Breast epithelium (tissue), 4 donors: ENCODE data around the gene TEC. TPM values are rescaled to one million over a fixed set of nuclear protein-coding genes. Genes with fewer than 3 reads are reported as not detected.

ENCODE experiments used
- DNase-seq, 2 donors: peaks; one replicate each; pipeline ENCODE4 v3.0.0-alpha.2; 2019; ENCODE audit warnings: low spot score in 2 of 2
- H3K27ac ChIP-seq, 2 donors: fragments of 200-600 bp; sonication (generic) in 1 of 2; one replicate each; pipeline ENCODE4 v1.5.1; 2016 to 2019; ENCODE audit warnings: mild to moderate bottlenecking in 1 of 2
- H3K27me3 ChIP-seq, 2 donors: fragments of 200-600 bp; sonication (generic) in 1 of 2; one replicate each; pipeline versions ENCODE4 v1.5.1 to v1.6.0; 2017 to 2019; ENCODE audit warnings: control low read depth in 1 of 2, mild to moderate bottlenecking in 1 of 2
- H3K36me3 ChIP-seq: fragments of 200-600 bp; one replicate; pipeline ENCODE4 v1.5.1; 2019
- H3K4me1 ChIP-seq, 2 donors: fragments of 200-600 bp; sonication (generic); one replicate each; pipeline ENCODE4 v1.5.1; 2016 to 2019; ENCODE audit warnings: control low read depth in 1 of 2
- H3K4me3 ChIP-seq, 3 donors: fragments of 200-600 bp; sonication (generic); 1 replicate in 2 of 3; 2 replicates in 1 of 3; pipeline ENCODE4 v1.5.1; 2016 to 2019; ENCODE audit warnings: mild to moderate bottlenecking in 3 of 3, moderate library complexity in 2 of 3
- H3K9me3 ChIP-seq, 2 donors: fragments of 200-600 bp; sonication (generic) in 1 of 2; one replicate each; pipeline ENCODE4 v1.5.1; 2016 to 2019; ENCODE audit warnings: control low read depth in 1 of 2
- POLR2A ChIP-seq: fragments of 450-650 bp; IDR thresholded peaks from one replicate; pipeline ENCODE4 v1.6.1; 2016; ENCODE audit warnings: antibody characterized with exemption, mild to moderate bottlenecking, moderate library complexity
- POLR2AphosphoS5 ChIP-seq, 3 donors: sonication (generic); formaldehyde crosslinking; IDR thresholded peaks; one replicate each; pipeline ENCODE4 v1.6.1; 2017; ENCODE audit warnings: antibody characterized with exemption in 3 of 3
- intact Hi-C: fragments of 100-400 bp; cut with DNase I; formaldehyde crosslinking; loops from one replicate; pipeline ENCODE4 v1.15.1; 2023; ENCODE audit warnings: low total_unique reads
- total RNA-seq, 3 donors: library from RNA; depleted of rRNA; stranded (reverse); fragments of >200 nt; gene quantifications; one replicate each; pipeline ENCODE4 v1.1.0, GENCODE V29; 2016
- TF ChIP-seq, protein P1 (sequence below), 3 donors: fragments of 450-650 bp; IDR thresholded peaks; one replicate each; pipeline ENCODE4 v1.5.1; 2016 to 2017; ENCODE audit warnings: antibody characterized with exemption in 3 of 3, mild to moderate bottlenecking in 3 of 3, moderate library complexity in 3 of 3

TEC gene
- total RNA-seq, 3 donors from 2014 or later: 2.9 to 5.4 (median 5.1) TPM

GRCh38 chr4:48131736-48132135 lies 137.9 kb downstream of the TEC start:
- TF ChIP-seq, protein P1, sequence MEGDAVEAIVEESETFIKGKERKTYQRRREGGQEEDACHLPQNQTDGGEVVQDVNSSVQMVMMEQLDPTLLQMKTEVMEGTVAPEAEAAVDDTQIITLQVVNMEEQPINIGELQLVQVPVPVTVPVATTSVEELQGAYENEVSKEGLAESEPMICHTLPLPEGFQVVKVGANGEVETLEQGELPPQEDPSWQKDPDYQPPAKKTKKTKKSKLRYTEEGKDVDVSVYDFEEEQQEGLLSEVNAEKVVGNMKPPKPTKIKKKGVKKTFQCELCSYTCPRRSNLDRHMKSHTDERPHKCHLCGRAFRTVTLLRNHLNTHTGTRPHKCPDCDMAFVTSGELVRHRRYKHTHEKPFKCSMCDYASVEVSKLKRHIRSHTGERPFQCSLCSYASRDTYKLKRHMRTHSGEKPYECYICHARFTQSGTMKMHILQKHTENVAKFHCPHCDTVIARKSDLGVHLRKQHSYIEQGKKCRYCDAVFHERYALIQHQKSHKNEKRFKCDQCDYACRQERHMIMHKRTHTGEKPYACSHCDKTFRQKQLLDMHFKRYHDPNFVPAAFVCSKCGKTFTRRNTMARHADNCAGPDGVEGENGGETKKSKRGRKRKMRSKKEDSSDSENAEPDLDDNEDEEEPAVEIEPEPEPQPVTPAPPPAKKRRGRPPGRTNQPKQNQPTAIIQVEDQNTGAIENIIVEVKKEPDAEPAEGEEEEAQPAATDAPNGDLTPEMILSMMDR (IDR thresholded peaks at IDR 0.05): no peak
- TF ChIP-seq POLR2A: no peak
- H3K36me3 ChIP-seq: no peaks in the 10 kb centered on the region
- no peak for DNase-seq
- H3K27me3 ChIP-seq: no peaks in the 10 kb centered on the region
- H3K4me3 ChIP-seq: no peak overlapping the region
- H3K27ac ChIP-seq: no peak overlapping the region
- H3K4me1 ChIP-seq: peaks cover 0 to 6% of the 10 kb centered on the region in 2 donors
- H3K9me3 ChIP-seq: no peaks in the 10 kb centered on the region
- intact Hi-C loops: no loop called here

DNA sequence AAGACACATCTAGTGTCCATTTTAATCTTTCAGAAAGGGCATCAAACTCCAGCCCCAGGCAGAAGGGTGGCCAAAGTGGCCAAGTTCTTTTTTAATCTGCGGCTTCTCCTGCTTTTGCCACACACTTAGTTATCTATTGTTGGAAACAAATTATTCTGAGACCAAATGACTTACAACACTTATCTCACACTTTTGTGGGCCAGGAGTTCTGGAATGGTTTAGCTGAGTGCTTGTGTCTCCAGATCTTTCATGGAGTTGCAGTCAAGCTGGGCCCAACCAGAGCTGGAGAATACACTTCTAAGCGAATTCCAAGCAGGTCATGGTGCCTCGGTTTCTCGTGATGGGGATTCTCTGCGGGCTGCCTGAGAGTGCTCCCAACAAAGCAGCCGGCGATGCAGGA lies 139.5 kb downstream of the TEC start:
- no peak for DNase-seq
- intact Hi-C loops: no loop called here
- Histone ChIP-seq H3K9me3 (no peaks in the 10 kb centered on the region), H3K4me1 (peaks cover 0 to 6% of the 10 kb centered on the region in 2 donors), H3K27ac (no peak overlapping the region), H3K36me3 (no peaks in the 10 kb centered on the region), H3K27me3 (no peaks in the 10 kb centered on the region), H3K4me3 (no peak overlapping the region)
- TF ChIP-seq POLR2AphosphoS5 (IDR thresholded peaks at IDR 0.05) (no peak), POLR2A (no peak)
- TF ChIP-seq, protein P1 (IDR thresholded peaks at IDR 0.05): no peak

- Histone ChIP-seq H3K9me3 (no peaks in the 10 kb centered on the region), H3K4me1 (peaks cover 0 to 6% of the 10 kb centered on the region in 2 donors), H3K27ac (no peak overlapping the region), H3K4me3 (no peak overlapping the region), H3K27me3 (no peaks in the 10 kb centered on the region), H3K36me3 (no peaks in the 10 kb centered on the region)
- DNase-seq: no peak
- intact Hi-C loops: no loop called here
- TF ChIP-seq, protein P1 (IDR thresholded peaks at IDR 0.05): no peak
- TF ChIP-seq POLR2AphosphoS5 (IDR thresholded peaks at IDR 0.05) (no peak), POLR2A (no peak)
Observed at GRCh38 chr4:48129307-48130014, 140.2 kb downstream of the TEC start.

GRCh38 chr4:48127682-48128404 lies 141.8 kb downstream of the TEC start:
- peak; percentile 55 to 64 for DNase-seq
- peak overlapping the region; percentile 71 to 85 for H3K27ac ChIP-seq
- TF ChIP-seq, protein P1 (IDR thresholded peaks at IDR 0.05): peak in 1 of 3 donors; percentile 34
- TF ChIP-seq POLR2A (no peak), POLR2AphosphoS5 (IDR thresholded peaks at IDR 0.05) (peak in 1 of 3 donors; percentile 14)
- peak overlapping the region; percentile 1 to 45 (median 17) for H3K4me3 ChIP-seq
- no peaks in the 10 kb centered on the region for H3K36me3 ChIP-seq
- H3K9me3 ChIP-seq: no peaks in the 10 kb centered on the region
- peaks cover 0 to 6% of the 10 kb centered on the region in 2 donors for H3K4me1 ChIP-seq
- intact Hi-C loops: no loop called here
- no peaks in the 10 kb centered on the region for H3K27me3 ChIP-seq

GRCh38 chr4:48127231-48127630 lies 142.4 kb downstream of the TEC start:
- Histone ChIP-seq H3K9me3 (no peaks in the 10 kb centered on the region), H3K27me3 (no peaks in the 10 kb centered on the region), H3K27ac (peak overlapping the region; percentile 71 to 85), H3K4me3 (no peak overlapping the region), H3K36me3 (no peaks in the 10 kb centered on the region), H3K4me1 (peaks cover 0 to 6% of the 10 kb centered on the region in 2 donors)
- intact Hi-C loops: no loop called here
- no peak for DNase-seq
- TF ChIP-seq, protein P1 (IDR thresholded peaks at IDR 0.05): no peak
- TF ChIP-seq POLR2AphosphoS5 (IDR thresholded peaks at IDR 0.05) (no peak), POLR2A (no peak)
